ENCODE results near the gene DRC7.

Gene DRC7

GRCh38 chr16:57672416-57672815 lies 22.2 kb upstream of the DRC7 start:
- CTCF ChIA-PET = interaction anchor here (1.3 to 3.7 kb wide), 2 partner anchors 9 to 23 kb away, joined by 3 to 26 read pairs; no protein-coding TSS in a partner anchor
- DNase-seq (ENCODE audit: low read depth, low spot score) = no peak
- H3K4me3 ChIP-seq (ENCODE audit: low read depth, low read length) = no peak overlapping the region
- no peak for TF ChIP-seq CTCF (IDR thresholded peaks at IDR 0.05; ENCODE audit: insufficient read depth, low read length, missing control alignments)
- POLR2A ChIA-PET = no interaction called here

- H3K4me3 ChIP-seq (ENCODE audit: low read depth, low read length) = no peak overlapping the region
- no peak for DNase-seq (ENCODE audit: low read depth, low spot score)
- ChIA-PET POLR2A (no interaction called here), CTCF (interaction anchor here (1.3 to 3.7 kb wide), 2 partner anchors 10 to 24 kb away, joined by 3 to 26 read pairs; no protein-coding TSS in a partner anchor)
- TF ChIP-seq CTCF (IDR thresholded peaks at IDR 0.05; ENCODE audit: insufficient read depth, low read length, missing control alignments) = no peak
Observed at GRCh38 chr16:57672824-57673223, 21.8 kb upstream of the DRC7 start.

GRCh38 chr16:57675741-57676551 lies 18.7 kb upstream of the DRC7 start:
- no peak overlapping the region for H3K4me3 ChIP-seq (ENCODE audit: low read depth, low read length)
- POLR2A ChIA-PET = no interaction called here
- no peak for TF ChIP-seq CTCF (IDR thresholded peaks at IDR 0.05; ENCODE audit: insufficient read depth, low read length, missing control alignments)
- DNase-seq (ENCODE audit: low read depth, low spot score) = no peak
- CTCF ChIA-PET = no interaction called here

GRCh38 chr16:57676553-57677085 lies 18.0 kb upstream of the DRC7 start:
- TF ChIP-seq CTCF (IDR thresholded peaks at IDR 0.05; ENCODE audit: insufficient read depth, low read length, missing control alignments) = no peak
- no peak for DNase-seq (ENCODE audit: low read depth, low spot score)
- CTCF ChIA-PET = interaction anchor here (0.8 kb wide), 1 partner anchor 86 kb away, joined by 3 read pairs; no protein-coding TSS in a partner anchor
- H3K4me3 ChIP-seq (ENCODE audit: low read depth, low read length) = no peak overlapping the region
- POLR2A ChIA-PET = no interaction called here

- POLR2A ChIA-PET = no interaction called here
- H3K4me3 ChIP-seq (ENCODE audit: low read depth, low read length) = no peak overlapping the region
- no peak for TF ChIP-seq CTCF (IDR thresholded peaks at IDR 0.05; ENCODE audit: insufficient read depth, low read length, missing control alignments)
- no peak for DNase-seq (ENCODE audit: low read depth, low spot score)
- CTCF ChIA-PET = interaction anchor here (0.7 to 0.8 kb wide), 2 partner anchors 29 to 87 kb away, joined by 3 to 4 read pairs; no protein-coding TSS in a partner anchor
Observed at GRCh38 chr16:57677622-57678369, 16.8 kb upstream of the DRC7 start.

GRCh38 chr16:57679016-57679415 lies 15.6 kb upstream of the DRC7 start:
- no peak overlapping the region for H3K4me3 ChIP-seq (ENCODE audit: low read depth, low read length)
- TF ChIP-seq CTCF (IDR thresholded peaks at IDR 0.05; ENCODE audit: insufficient read depth, low read length, missing control alignments) = no peak
- POLR2A ChIA-PET = no interaction called here
- no peak for DNase-seq (ENCODE audit: low read depth, low spot score)
- CTCF ChIA-PET = no interaction called here
